HK-2 (cell line): Measurements from ENCODE around the gene CSTA.

Experiments
- DNase-seq: peaks from one replicate; pipeline ENCODE4 v3.0.0-alpha.2; 2018; ENCODE audit not compliant: unreplicated experiment

The CSTA gene

GRCh38 chr3:122324871-122325323 is at the start of gene CSTA:
Gene CSTA (plus strand): TSS chr3:122325248. CDS start chr3:122325293, 45 bp downstream.
- no peak for DNase-seq

- DNase-seq = no peak
Measured at GRCh38 chr3:122281891-122282290, 43.2 kb upstream of the CSTA start.

GRCh38 chr3:122283796-122284445 is 41.1 kb upstream of the CSTA start:
- DNase-seq = no peak

GRCh38 chr3:122284486-122284885 is 40.6 kb upstream of the CSTA start:
- DNase-seq = no peak

GRCh38 chr3:122294359-122294758 is 30.7 kb upstream of the CSTA start:
- DNase-seq = no peak

GRCh38 chr3:122295266-122296062 is 29.6 kb upstream of the CSTA start:
- DNase-seq = no peak

- no peak for DNase-seq
Measured at GRCh38 chr3:122298239-122298638, 26.8 kb upstream of the CSTA start.

- DNase-seq = no peak
Measured at GRCh38 chr3:122299215-122299614, 25.8 kb upstream of the CSTA start.

GRCh38 chr3:122299872-122300460 is 25.1 kb upstream of the CSTA start:
- DNase-seq = peak; percentile 8

- no peak for DNase-seq
Measured at GRCh38 chr3:122301063-122301462, 24.0 kb upstream of the CSTA start.

- peak; percentile 16 for DNase-seq
Measured at GRCh38 chr3:122305818-122306621, 19.0 kb upstream of the CSTA start.

- DNase-seq = no peak
Measured at GRCh38 chr3:122306622-122306953, 18.5 kb upstream of the CSTA start.

GRCh38 chr3:122307094-122307687 is 17.9 kb upstream of the CSTA start:
- no peak for DNase-seq

GRCh38 chr3:122307976-122308375 is 17.1 kb upstream of the CSTA start:
- DNase-seq = no peak

GRCh38 chr3:122310361-122310760 is 14.7 kb upstream of the CSTA start:
- no peak for DNase-seq

GRCh38 chr3:122312826-122313225 is 12.2 kb upstream of the CSTA start:
- DNase-seq = no peak

- no peak for DNase-seq
Measured at GRCh38 chr3:122313281-122313680, 11.8 kb upstream of the CSTA start.

GRCh38 chr3:122314228-122314876 is 10.7 kb upstream of the CSTA start:
- DNase-seq = no peak

GRCh38 chr3:122315619-122316018 is 9.4 kb upstream of the CSTA start:
- no peak for DNase-seq

- DNase-seq = no peak
Measured at GRCh38 chr3:122316368-122316767, 8.7 kb upstream of the CSTA start.

- DNase-seq = no peak
Measured at GRCh38 chr3:122318620-122319019, 6.4 kb upstream of the CSTA start.
